Embryonic facial prominence (tissue), 1 donor: ENCODE measurements around the gene KRTAP12-3.
"Not testable (repeated sequence)": the region's sequence is repeated elsewhere in the genome, so short reads cannot be mapped to it uniquely, and the experiment has no call there.

ENCODE experiments used
- DNase-seq: peaks from one replicate; pipeline ENCODE4 v3.0.0-alpha.2; 2016; ENCODE audit errors: extremely low spot score

The KRTAP12-3 gene

GRCh38 chr21:44684077-44684476 is 26.3 kb downstream of the KRTAP12-3 start:
- DNase-seq: no peak

GRCh38 chr21:44684483-44684882 is 26.8 kb downstream of the KRTAP12-3 start:
- DNase-seq: no peak

GRCh38 chr21:44685050-44685449 is 27.3 kb downstream of the KRTAP12-3 start:
- DNase-seq: not testable (repeated sequence)

GRCh38 chr21:44686000-44686781 is 28.5 kb downstream of the KRTAP12-3 start:
- no peak for DNase-seq

- no peak for DNase-seq
Measured at GRCh38 chr21:44686843-44687561, 29.3 kb downstream of the KRTAP12-3 start.

DNA sequence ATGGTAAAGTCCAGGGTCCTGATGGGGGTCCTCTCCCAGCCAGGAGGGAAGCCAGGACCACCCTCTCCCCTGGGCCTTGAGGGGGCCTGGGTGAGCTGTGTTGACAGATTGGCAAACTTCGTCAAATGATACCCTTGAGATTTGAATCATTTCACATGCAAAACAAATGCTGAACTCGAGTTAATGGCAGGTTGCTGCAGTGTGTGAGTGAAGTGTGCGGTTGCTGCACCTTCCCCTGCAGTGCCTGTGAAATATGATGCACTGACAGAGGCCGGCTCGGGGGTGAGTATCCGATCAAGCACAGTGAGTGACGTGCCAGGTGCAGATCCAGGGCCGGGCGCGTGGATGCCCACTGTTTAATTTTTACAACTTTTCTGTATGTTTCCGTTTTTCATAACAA is 29.9 kb downstream of the KRTAP12-3 start:
- no peak for DNase-seq

DNA sequence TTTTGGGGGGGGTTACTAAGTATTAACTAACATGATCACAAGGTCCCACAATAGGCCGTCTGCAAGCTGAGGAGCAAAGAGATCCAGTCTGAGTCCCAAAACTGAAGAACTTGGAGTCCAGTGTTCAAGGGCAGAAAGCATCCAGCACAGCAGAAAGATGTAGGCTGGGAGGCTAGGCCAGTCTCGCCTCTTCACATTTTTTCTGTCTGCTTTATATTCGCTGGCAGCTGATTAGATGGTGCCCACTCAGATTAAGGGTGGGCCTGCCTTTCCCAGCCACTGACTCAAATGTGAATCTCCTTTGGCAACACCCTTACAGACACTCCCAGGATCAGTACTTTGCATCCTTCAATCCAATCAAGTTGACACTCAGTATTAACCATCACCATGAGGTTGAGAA is 32.0 kb downstream of the KRTAP12-3 start:
- not testable (repeated sequence) for DNase-seq

DNA sequence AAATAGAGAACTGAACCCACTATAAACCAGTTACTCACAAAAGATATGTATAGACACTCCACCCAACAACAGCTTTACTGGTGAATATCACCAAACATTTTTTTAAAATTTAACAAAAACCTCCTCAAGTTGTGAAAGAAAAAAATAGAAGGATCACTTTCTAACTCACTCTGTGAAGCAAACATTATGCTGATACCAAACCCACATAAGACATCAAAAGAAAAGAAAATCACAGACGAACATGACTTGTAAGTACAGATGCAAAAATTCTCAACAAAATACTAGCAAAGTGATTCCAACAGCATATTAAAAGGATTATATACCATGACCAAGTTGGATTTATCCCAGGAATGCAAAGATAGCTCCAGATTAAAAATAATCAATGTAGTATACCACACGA is 34.0 kb downstream of the KRTAP12-3 start:
- no peak for DNase-seq

DNA sequence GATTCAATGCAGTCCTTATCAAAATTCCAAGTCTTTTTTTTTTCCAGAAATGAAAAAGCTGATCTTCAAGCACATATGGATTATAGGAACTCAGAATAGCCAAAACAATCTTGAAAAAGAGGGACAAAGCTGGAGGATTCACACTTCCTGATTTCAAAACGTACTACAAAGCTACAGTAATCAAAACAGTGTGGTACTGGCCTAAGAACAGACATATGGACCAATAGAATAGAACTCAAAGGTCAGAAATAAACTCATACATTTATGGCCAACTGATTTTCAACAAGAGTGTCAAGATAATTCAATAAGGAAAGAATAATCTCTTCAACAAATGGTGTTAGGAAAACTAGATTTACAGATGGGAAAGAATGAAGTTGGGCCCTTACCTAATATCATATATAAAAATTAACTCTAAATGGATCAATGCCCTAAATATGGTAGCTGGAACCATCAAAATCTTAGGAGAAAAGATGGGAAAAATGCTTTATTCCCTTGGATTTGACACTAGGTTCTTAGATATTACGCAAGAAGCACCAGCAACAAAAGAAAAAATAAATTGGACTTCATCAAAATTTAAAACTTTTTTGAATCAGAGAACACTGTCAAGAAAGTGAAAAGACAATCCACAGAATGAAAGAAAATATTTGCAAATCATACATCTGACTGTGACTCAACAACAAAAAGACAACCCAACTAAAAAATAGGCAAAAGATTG is 35.2 kb downstream of the KRTAP12-3 start:
- no peak for DNase-seq

- DNase-seq: no peak
Measured at GRCh38 chr21:44694776-44695175, 37.0 kb downstream of the KRTAP12-3 start.

DNA sequence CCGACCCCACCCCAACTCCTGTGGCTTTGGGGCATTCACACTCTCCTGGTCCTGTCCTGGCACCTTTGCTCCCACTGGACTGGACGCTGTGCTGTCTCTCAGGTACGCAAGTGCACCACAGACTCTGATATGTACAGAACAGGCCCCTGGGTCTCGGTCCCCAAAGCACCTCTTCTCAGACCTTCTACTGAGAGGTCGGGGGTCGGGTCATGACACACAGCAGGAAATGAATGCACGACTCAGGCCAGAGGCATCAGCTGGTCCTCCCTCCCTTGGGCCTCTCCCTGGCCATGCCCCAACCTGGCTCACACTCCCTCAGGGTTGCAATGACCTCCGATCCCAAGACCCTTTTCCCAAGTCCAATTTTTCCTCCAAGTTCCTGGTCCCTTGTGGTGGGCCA is 37.5 kb downstream of the KRTAP12-3 start:
- DNase-seq: no peak

DNA sequence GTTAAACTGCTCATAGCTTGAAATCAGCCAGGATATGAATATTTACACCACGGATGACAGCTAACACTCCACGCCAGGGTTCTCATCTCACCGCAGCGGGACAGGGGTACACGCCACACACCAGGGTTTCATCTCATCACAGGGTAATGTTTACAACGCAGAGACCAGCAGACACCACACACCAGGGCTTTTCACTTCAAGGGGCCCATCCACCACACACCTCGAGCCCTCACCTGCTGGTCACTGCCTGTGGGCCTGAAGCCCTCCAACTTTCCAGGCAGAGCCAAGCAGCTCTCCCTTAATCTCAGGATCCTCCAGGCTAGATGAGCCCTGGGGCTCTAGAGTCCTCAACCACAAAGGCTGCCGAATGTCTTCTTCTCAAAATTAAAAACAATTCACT is 37.9 kb downstream of the KRTAP12-3 start:
- no peak for DNase-seq

GRCh38 chr21:44696572-44696971 is 38.8 kb downstream of the KRTAP12-3 start:
- no peak for DNase-seq

GRCh38 chr21:44697172-44697810 is 39.6 kb downstream of the KRTAP12-3 start, which contains the start of gene KRTAP10-12:
TSS of gene KRTAP10-12 (plus strand) at chr21:44697172. CDS start at chr21:44697202, 30 bp downstream.
- not testable (repeated sequence) for DNase-seq

DNA sequence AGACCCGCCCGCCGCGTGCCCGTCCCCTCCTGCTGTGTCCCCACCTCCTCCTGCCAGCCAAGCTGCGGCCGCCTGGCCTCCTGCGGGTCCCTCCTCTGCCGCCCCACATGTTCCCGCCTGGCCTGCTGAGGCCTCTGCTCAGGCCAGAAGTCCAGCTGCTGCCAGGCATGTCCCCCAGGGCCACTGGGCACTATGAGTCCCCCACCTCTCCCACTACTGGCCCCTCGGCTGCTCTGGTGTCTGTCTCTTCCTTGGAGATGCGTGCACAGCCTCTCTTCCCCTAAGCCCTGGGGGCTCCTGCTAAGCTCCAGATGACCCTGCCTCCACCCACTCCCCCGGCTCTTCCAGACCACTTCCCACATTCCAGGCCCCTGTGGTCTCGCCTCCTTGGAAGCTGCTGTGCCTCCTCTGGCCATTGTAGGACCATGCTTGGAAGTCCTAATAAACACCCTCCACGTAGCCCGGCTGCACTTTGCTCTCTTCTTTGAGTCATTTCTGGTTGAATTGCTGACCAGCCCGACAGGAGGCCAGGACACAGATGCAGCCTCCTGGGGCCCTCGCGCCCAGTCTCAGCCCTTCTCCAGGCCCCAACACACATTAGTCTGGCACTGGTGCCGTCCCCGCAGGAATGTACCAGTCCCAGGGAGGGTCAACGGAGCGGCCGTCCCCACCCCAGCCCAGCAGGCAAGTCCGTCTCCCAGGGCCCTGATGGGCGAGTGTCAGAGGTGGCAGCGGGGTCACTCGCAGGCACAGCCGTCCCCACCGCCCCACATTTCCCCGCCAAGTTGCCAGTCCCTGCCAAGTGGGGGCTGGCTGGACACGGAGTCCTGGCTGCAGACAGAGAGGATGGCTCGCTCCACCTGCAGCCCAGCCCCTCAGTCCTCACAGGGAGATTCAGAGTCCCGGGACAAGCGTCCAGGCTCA is 40.3 kb downstream of the KRTAP12-3 start:
- no peak for DNase-seq

DNA sequence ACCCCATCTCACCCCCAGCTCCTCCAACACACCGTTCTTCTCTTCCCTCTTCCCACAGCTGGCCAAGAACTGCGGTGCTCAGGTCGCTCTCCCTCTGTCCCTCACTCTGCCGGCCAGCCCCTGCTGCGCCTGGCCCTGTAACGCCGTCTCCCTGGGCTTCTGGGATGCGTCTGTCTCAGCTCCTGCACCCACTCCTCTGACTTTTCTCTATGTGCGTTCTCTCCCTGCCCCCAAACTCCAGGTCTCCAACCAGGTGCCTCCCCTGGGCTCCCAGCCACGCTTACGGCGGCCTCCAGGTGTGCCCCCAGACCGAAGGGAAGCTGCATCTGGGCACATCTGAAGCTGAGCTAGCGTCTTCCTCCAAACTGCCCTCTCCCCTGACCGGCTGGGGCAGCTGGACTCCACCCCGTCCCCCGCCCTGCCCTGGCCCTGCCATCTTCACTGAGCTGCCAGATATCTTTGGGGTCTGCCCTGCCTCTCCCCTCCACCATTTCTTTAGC is 41.8 kb downstream of the KRTAP12-3 start:
- DNase-seq: no peak

GRCh38 chr21:44700101-44701022 is 42.6 kb downstream of the KRTAP12-3 start:
- DNase-seq: no peak

DNA sequence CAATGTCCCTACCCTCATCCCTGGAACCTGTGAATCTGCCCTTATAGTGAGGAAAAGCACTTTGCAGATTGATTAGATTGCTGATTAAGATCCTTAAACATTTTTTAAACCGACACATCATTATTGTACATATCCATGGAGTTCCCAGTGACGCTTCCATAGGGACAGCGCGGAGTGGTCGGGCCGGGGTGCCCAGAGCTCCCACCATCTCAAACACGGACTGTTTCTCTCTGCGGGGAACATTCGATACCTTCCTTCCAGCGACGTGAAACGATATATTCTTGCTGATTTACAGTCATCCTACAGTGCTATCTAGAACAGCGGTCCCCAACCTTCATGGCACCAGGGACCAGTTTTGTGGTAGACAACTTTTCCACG is 43.3 kb downstream of the KRTAP12-3 start:
- no peak for DNase-seq

DNA sequence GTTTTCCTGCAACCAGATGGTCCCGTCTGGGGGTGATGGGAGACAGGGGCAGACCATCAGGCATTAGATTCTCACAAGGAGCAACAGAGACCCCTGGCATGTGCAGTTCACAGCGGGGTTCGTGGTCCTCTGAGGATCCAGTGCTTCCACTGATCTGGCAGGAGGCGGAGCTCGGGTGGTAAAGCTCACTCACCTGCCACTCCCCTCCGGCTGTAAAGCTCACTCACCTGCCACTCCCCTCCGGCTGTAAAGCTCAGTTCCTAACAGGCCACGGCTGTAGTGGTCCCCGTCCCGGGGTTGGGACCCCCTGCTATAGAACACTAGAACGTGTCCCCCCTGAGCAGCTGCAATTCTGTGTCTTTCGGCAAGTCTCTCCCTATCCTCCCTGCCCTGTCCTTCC is 43.8 kb downstream of the KRTAP12-3 start:
- no peak for DNase-seq
